K562 (cell line): ENCODE results near the gene HSPA1B. TPM values are rescaled to one million over a fixed set of nuclear protein-coding genes. Genes with fewer than 3 reads are reported as not detected.
A peak's percentile ranks its signal among the peaks of the same experiment; 100 is the strongest.

ENCODE experiments used
- ARID3B ChIP-seq: fragments of 250-450 bp; sonication (Bioruptor Pico); IDR thresholded peaks from 2 replicates; pipeline ENCODE4 v1.4.0; 2020; ENCODE audit warnings: borderline replicate concordance
- CHD4 ChIP-seq: fragments of 200-600 bp; sonication (generic); IDR thresholded peaks from 3 replicates; pipeline ENCODE4 v1.6.1; 2012; ENCODE audit warnings: low read depth, mild to moderate bottlenecking, mixed read lengths, low read length, inconsistent platforms; ENCODE audit not compliant: insufficient read depth, insufficient replicate concordance, poor library complexity, severe bottlenecking
- DPF2 ChIP-seq: fragments of 450-650 bp; IDR thresholded peaks from 2 replicates; pipeline ENCODE4 v1.6.1; 2016
- FOXA3 ChIP-seq, 2 experiments: fragments of 450-650 bp in 1 of 2; sonication (generic) in 1 of 2; formaldehyde crosslinking; IDR thresholded peaks in 1 of 2; conservative IDR thresholded peaks in 1 of 2; 2 replicates each; pipeline versions ENCODE4 v1.4.0 to v1.8.0; 2020 to 2022; ENCODE audit warnings: mild to moderate bottlenecking in 2 of 2, missing genetic modification reagents in 1 of 2
- GTF2F1 ChIP-seq: IDR thresholded peaks from 2 replicates; pipeline ENCODE4 v1.6.1; 2011; ENCODE audit warnings: low read depth, low read length, improper control_type of control experiment
- HINFP ChIP-seq: fragments of 450-650 bp; conservative IDR thresholded peaks from 2 replicates; pipeline ENCODE4 v1.6.1; 2016; ENCODE audit warnings: missing genetic modification characterization, low read depth, mild to moderate bottlenecking, control low read depth, missing compliant biosample characterization
- KAT7 ChIP-seq: sonication (generic); formaldehyde crosslinking; IDR thresholded peaks from 2 replicates; pipeline ENCODE4 v1.8.0; 2022; ENCODE audit warnings: missing genetic modification reagents, mild to moderate bottlenecking, borderline replicate concordance
- NR2F6 ChIP-seq: fragments of 450-650 bp; formaldehyde crosslinking; IDR thresholded peaks from 2 replicates; pipeline ENCODE4 v1.4.0; 2020; ENCODE audit warnings: mild to moderate bottlenecking
- PHF21A ChIP-seq: fragments of 450-650 bp; IDR thresholded peaks from 2 replicates; pipeline ENCODE4 v1.6.1; 2017; ENCODE audit warnings: low read depth, borderline replicate concordance
- POLR2AphosphoS5 ChIP-seq: IDR thresholded peaks from 2 replicates; pipeline ENCODE4 v1.6.1; 2011; ENCODE audit warnings: mild to moderate bottlenecking, low read depth, low read length, moderate library complexity; ENCODE audit not compliant: control insufficient read depth, insufficient read depth
- RBBP5 ChIP-seq: fragments of 200-600 bp; sonication (generic); IDR thresholded peaks from 2 replicates; pipeline ENCODE4 v1.6.1; 2012; ENCODE audit warnings: borderline replicate concordance, mild to moderate bottlenecking, low read length, control low read depth, inconsistent platforms; ENCODE audit not compliant: insufficient read depth, poor library complexity, severe bottlenecking
- SMAD3 ChIP-seq: fragments of 450-650 bp; formaldehyde crosslinking; conservative IDR thresholded peaks from 2 replicates; pipeline ENCODE4 v1.4.0; 2020; ENCODE audit warnings: mild to moderate bottlenecking
- THRAP3 ChIP-seq: fragments of 450-650 bp; IDR thresholded peaks from 2 replicates; pipeline ENCODE4 v1.6.1; 2016; ENCODE audit warnings: mild to moderate bottlenecking, inconsistent platforms, borderline replicate concordance
- ZBTB17 ChIP-seq: fragments of 450-650 bp; formaldehyde crosslinking; IDR thresholded peaks from 2 replicates; pipeline ENCODE4 v1.4.0; 2020; ENCODE audit warnings: mild to moderate bottlenecking
- ZNF175 ChIP-seq: fragments of 200-800 bp; sonication (Bioruptor generic); IDR thresholded peaks from 2 replicates; pipeline ENCODE4 v1.6.1; 2016; ENCODE audit warnings: low read depth, mild to moderate bottlenecking, missing genetic modification characterization, missing compliant biosample characterization
- ZNF224 ChIP-seq: sonication (generic); formaldehyde crosslinking; IDR thresholded peaks from 2 replicates; pipeline ENCODE4 v1.8.0; 2022; ENCODE audit warnings: mild to moderate bottlenecking, missing genetic modification reagents
- ZNF23 ChIP-seq: fragments of 250-450 bp; sonication (Bioruptor Pico); IDR thresholded peaks from 2 replicates; pipeline ENCODE4 v1.4.0; 2020; ENCODE audit warnings: mild to moderate bottlenecking
- ZNF518B ChIP-seq: fragments of 250-450 bp; sonication (Bioruptor Pico); IDR thresholded peaks from 2 replicates; pipeline ENCODE4 v1.5.0; 2021; ENCODE audit warnings: mild to moderate bottlenecking, moderate library complexity
- polyA plus RNA-seq, 8 experiments: library from polyadenylated mRNA; depleted of rRNA in 4 of 8; stranded (reverse) in 5 of 8; unstranded in 3 of 8; fragments of >200 nt; fragmentation: Nextera tagmentation in 2 of 8; fragmentation: Illumina TruSeq in 1 of 8; extraction: Ambion mirVana in 2 of 8; extraction: Trizol in 1 of 8; gene quantifications; 2 replicates each; pipeline versions ENCODE4 v1.2.1 to v1.2.3, GENCODE V29; 2011 to 2014; ENCODE audit warnings: inconsistent platforms in 1 of 8, missing spikeins in 1 of 8
- total RNA-seq, 7 experiments: library from RNA; depleted of rRNA in 6 of 7; stranded (reverse); fragments of >200 nt in 6 of 7; fragmentation: Illumina TruSeq in 2 of 7; extraction: Trizol in 2 of 7; gene quantifications; 2 replicates each; pipeline versions ENCODE4 v1.2.1 to v1.2.3, GENCODE V29; 2011 to 2021; ENCODE audit warnings: low replicate concordance in 1 of 7
- TF ChIP-seq, protein P1 (sequence below): fragments of 250-450 bp; sonication (Bioruptor Pico); IDR thresholded peaks from 2 replicates; pipeline ENCODE4 v1.5.0; 2021

Gene HSPA1B
- total and polyA plus RNA-seq, 9 of the 15 experiments (the other 6 are each of a cell fraction or from before 2014, with no cell fraction given): 0.27 to 227 (median 51.2) TPM

- TF ChIP-seq ARID3B (CRISPR knock-in tag) (0 out of 2 replicates have a peak, but pooled peaks have one; percentile 58), ZNF175 (peak; percentile 95), RBBP5 (peak; percentile 96), POLR2AphosphoS5 (peak; percentile 100), ZNF224 (CRISPR knock-in tag) (peak; percentile 87), FOXA3 (CRISPR knock-in tag; conservative IDR thresholded peaks at IDR 0.05 in 1 of 2, IDR thresholded peaks at IDR 0.05 in 1 of 2) (peak; percentile 31 to 54; a peak in 2 of 4 replicates), ZNF518B (CRISPR knock-in tag) (0 out of 2 replicates have a peak, but pooled peaks have one; percentile 62), SMAD3 (CRISPR knock-in tag) (peak; percentile 70; the same call in 1 of the 2 replicates), NR2F6 (CRISPR knock-in tag) (peak; percentile 92), ZNF23 (CRISPR knock-in tag) (peak; percentile 50; the same call in 1 of the 2 replicates), DPF2 (peak; percentile 89), KAT7 (peak; percentile 100), GTF2F1 (peak; percentile 99), THRAP3 (no peak), CHD4 (no peak), PHF21A (no peak), ZBTB17 (peak; percentile 90), HINFP (tag) (peak; percentile 57)
- TF ChIP-seq, protein P1, sequence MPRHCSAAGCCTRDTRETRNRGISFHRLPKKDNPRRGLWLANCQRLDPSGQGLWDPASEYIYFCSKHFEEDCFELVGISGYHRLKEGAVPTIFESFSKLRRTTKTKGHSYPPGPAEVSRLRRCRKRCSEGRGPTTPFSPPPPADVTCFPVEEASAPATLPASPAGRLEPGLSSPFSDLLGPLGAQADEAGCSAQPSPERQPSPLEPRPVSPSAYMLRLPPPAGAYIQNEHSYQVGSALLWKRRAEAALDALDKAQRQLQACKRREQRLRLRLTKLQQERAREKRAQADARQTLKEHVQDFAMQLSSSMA (CRISPR knock-in tag): peak; percentile 92
Measured at GRCh38 chr6:31834367-31835250, 7.1 kb downstream of the HSPA1B start (continued).
